Panc1 (cell line): ENCODE measurements around the gene MSMP. TPM values are rescaled to one million over a fixed set of nuclear protein-coding genes. Genes with fewer than 3 reads are reported as not detected.

ENCODE experiments used
- ATAC-seq: fragments of 200-7000 bp; cut with Tn5 transposase; 2 replicates; pipeline ENCODE4 v1.9.1; 2020; ENCODE audit warnings: mild to moderate bottlenecking, moderate library complexity
- BruUV-seq: library from RNA; stranded (reverse); fragments of 400-500 nt; replicated peaks from 2 replicates; lab custom pipeline; 2021; lab: Mats Ljungman, UMichigan
- CTCF ChIA-PET: fragments of 300-600 bp; sonication (Branson Sonifier 250); formaldehyde crosslinking; loops from one replicate; lab custom pipeline; 2022; ENCODE audit warnings: antibody characterized with exemption; lab: Charles Lee
- POLR2A ChIA-PET: fragments of 300-600 bp; sonication (Branson Sonifier 250); formaldehyde crosslinking; loops from one replicate; lab custom pipeline; 2022; ENCODE audit warnings: antibody characterized with exemption; lab: Charles Lee
- DNase-seq: peaks from one replicate; pipeline ENCODE4 v3.0.0-alpha.2; 2010; ENCODE audit warnings: low read depth, low spot score
- H3K27ac ChIP-seq: 2 replicates; pipeline ENCODE4 v1.5.1; 2011; ENCODE audit warnings: mild to moderate bottlenecking, low read length, inconsistent platforms
- H3K27me3 ChIP-seq: fragments of 200-500 bp; sonication (Bioruptor generic); 2 replicates; pipeline ENCODE4 v1.6.0; 2014; ENCODE audit warnings: low read length, inconsistent platforms; ENCODE audit not compliant: control insufficient read depth, insufficient read depth
- H3K36me3 ChIP-seq: fragments of 200-500 bp; sonication (Bioruptor generic); 2 replicates; pipeline ENCODE4 v1.5.1; 2014; ENCODE audit warnings: inconsistent platforms, mild to moderate bottlenecking, low read length, moderate library complexity; ENCODE audit not compliant: control insufficient read depth, insufficient read depth
- H3K4me1 ChIP-seq: 2 replicates; pipeline ENCODE4 v1.5.1; 2011; ENCODE audit warnings: inconsistent platforms, mild to moderate bottlenecking, low read length, moderate library complexity; ENCODE audit not compliant: control insufficient read depth, insufficient read depth
- H3K4me3 ChIP-seq, 2 experiments: 2 replicates each; pipeline ENCODE4 v1.5.1; 2011 to 2012; ENCODE audit warnings: low read depth in 2 of 2, low read length in 2 of 2, mild to moderate bottlenecking in 2 of 2, inconsistent platforms in 1 of 2, moderate library complexity in 1 of 2
- H3K9me3 ChIP-seq: fragments of 200-500 bp; sonication (Bioruptor generic); 2 replicates; pipeline ENCODE4 v1.5.1; 2014; ENCODE audit warnings: low read depth, mild to moderate bottlenecking, inconsistent platforms, low read length, moderate library complexity; ENCODE audit not compliant: control insufficient read depth, insufficient read depth
- CTCF ChIP-seq: fragments of 450-650 bp; IDR thresholded peaks from 2 replicates; pipeline ENCODE4 v1.5.1; 2017; ENCODE audit warnings: mild to moderate bottlenecking
- POLR2AphosphoS5 ChIP-seq: IDR thresholded peaks from 2 replicates; pipeline ENCODE4 v1.6.1; 2012; ENCODE audit warnings: mild to moderate bottlenecking, low read depth, low read length, moderate library complexity
- REST ChIP-seq, 2 experiments: IDR thresholded peaks; 2 replicates each; pipeline ENCODE4 v1.6.1; 2011 to 2012; ENCODE audit warnings: low read depth in 2 of 2, control low read depth in 1 of 2, low read length in 1 of 2, mild to moderate bottlenecking in 1 of 2, moderate library complexity in 1 of 2; ENCODE audit not compliant: insufficient read depth in 1 of 2
- SIN3A ChIP-seq: IDR thresholded peaks from 2 replicates; pipeline ENCODE4 v1.6.1; 2012; ENCODE audit warnings: low read depth, mild to moderate bottlenecking, low read length, moderate library complexity, borderline replicate concordance; ENCODE audit not compliant: insufficient read depth
- TCF7L2 ChIP-seq: IDR thresholded peaks from 2 replicates; pipeline ENCODE4 v1.6.1; 2011; ENCODE audit warnings: mild to moderate bottlenecking, low read depth, low read length, inconsistent platforms
- in situ Hi-C: cut with HindIII; loops from 2 replicates; pipeline ENCODE4 v1.10.0; 2016; ENCODE audit warnings: low sequenced_read_pairs, low pct_unique_long_range_greater_than_20kb
- intact Hi-C: fragments of 100-400 bp; cut with micrococcal nuclease; formaldehyde crosslinking; loops from one replicate; pipeline ENCODE4 v1.10.0; 2022; ENCODE audit not compliant: unreplicated experiment
- total RNA-seq: library from RNA; stranded (reverse); gene quantifications from one replicate; pipeline ENCODE4 v1.2.1, GENCODE V29; 2021; ENCODE audit not compliant: unreplicated experiment

The MSMP gene
- total RNA-seq, 1 experiment from 2014 or later, result 1.4 TPM

- ChIA-PET POLR2A (interaction anchor here (0.5 to 1.8 kb wide), 8 partner anchors 13 to 653 kb away, joined by 3 to 11 read pairs (median 6); partner anchors contain the start of genes ARHGEF39, CCDC107, FANCG and RMRP), CTCF (interaction anchor here (0.7 to 2.5 kb wide), 4 partner anchors 36 to 256 kb away, joined by 3 to 13 read pairs (median 4); no protein-coding TSS in a partner anchor)
- Histone ChIP-seq H3K27me3 (no peaks in the 10 kb centered on the region), H3K9me3 (no peaks in the 10 kb centered on the region), H3K4me1 (peaks cover 49% of the 10 kb centered on the region), H3K4me3 (peak within 1 kb of the TSS; percentile 82 to 99), H3K36me3 (peaks cover 19% of the 10 kb centered on the region), H3K27ac (peak within 1 kb of the TSS; percentile 95)
- intact Hi-C loops (no loop called here), in situ Hi-C loops (no loop called here)
- no peak for TF ChIP-seq CTCF
- peak; percentile 88 for TF ChIP-seq POLR2AphosphoS5
- peak; percentile 94 for TF ChIP-seq TCF7L2
- TF ChIP-seq SIN3A, result no peak
- TF ChIP-seq REST (IDR thresholded peaks at IDR 0.05; ENCODE audit: insufficient read depth in 1 of 2, low read depth in 2 of 2, low read length in 1 of 2), result no peak
- no TSS peak for BruUV-seq
- ATAC-seq (peak; percentile 93), DNase-seq (peak; percentile 85)
These were observed 21.8 kb downstream of the MSMP start, which contains the start of the genes CREB3 and TLN1 for GRCh38 chr9:35732185-35732799. Gene CREB3, plus strand, starts transcription at chr9:35732666. Its CDS starts 107 bp downstream, at chr9:35732773. Gene TLN1, minus strand, starts transcription at chr9:35732195. Its CDS starts 6,501 bp downstream, at chr9:35725694.

GRCh38 chr9:35731415-35732184 lies 22.5 kb downstream of the MSMP start:
- Histone ChIP-seq H3K4me1 (peaks cover 42% of the 10 kb centered on the region), H3K36me3 (peaks cover 13% of the 10 kb centered on the region), H3K4me3 (peak overlapping the region; percentile 82 to 99), H3K27ac (peak overlapping the region; percentile 95), H3K9me3 (no peaks in the 10 kb centered on the region), H3K27me3 (no peaks in the 10 kb centered on the region)
- ChIA-PET POLR2A (interaction anchor here (0.6 to 1.8 kb wide), 7 partner anchors 12 to 102 kb away, joined by 3 to 11 read pairs (median 7); partner anchors contain the start of genes ARHGEF39, CCDC107, RMRP and SPAG8), CTCF (interaction anchor here (0.6 to 3.0 kb wide), 7 partner anchors 35 to 255 kb away, joined by 3 to 13 read pairs (median 5); no protein-coding TSS in a partner anchor)
- TSS peak; percentile 86 for BruUV-seq
- no peak for TF ChIP-seq REST (IDR thresholded peaks at IDR 0.05; ENCODE audit: insufficient read depth in 1 of 2, low read depth in 2 of 2, low read length in 1 of 2)
- TF ChIP-seq SIN3A, result no peak
- no peak for TF ChIP-seq POLR2AphosphoS5
- no peak for TF ChIP-seq CTCF
- no peak for TF ChIP-seq TCF7L2
- DNase-seq (no peak), ATAC-seq (no peak)
- intact Hi-C loops (no loop called here), in situ Hi-C loops (no loop called here)
